HG02678 (cell line): ENCODE measurements around the gene EML5.

Experiments used
- ATAC-seq: cut with Tn5 transposase; IDR thresholded peaks from one replicate; pipeline ENCODE4 v1.9.1; 2021; ENCODE audit warnings: mild to moderate bottlenecking, moderate library complexity; ENCODE audit not compliant: unreplicated experiment

Gene EML5

GRCh38 chr14:88565427-88565826, 227.3 kb downstream of the EML5 start:
- ATAC-seq = no peak

GRCh38 chr14:88563845-88564244, 228.9 kb downstream of the EML5 start:
- no peak for ATAC-seq

GRCh38 chr14:88562831-88563686, 229.7 kb downstream of the EML5 start, which contains the start of gene ZC3H14:
Gene ZC3H14 (plus strand): TSS chr14:88563037. CDS start chr14:88563134, 97 bp downstream.
- peak; percentile 94 for ATAC-seq

GRCh38 chr14:88562532-88562830, 230.3 kb downstream of the EML5 start:
- ATAC-seq = no peak
